ENCODE data around the gene POLE2.

Gene POLE2

GRCh38 chr14:49692811-49693734 is 5.1 kb upstream of the POLE2 start, which contains the start of gene KLHDC1:
TSS of gene KLHDC1 (plus strand) at chr14:49693120. CDS start at chr14:49693195, 75 bp downstream.
- no peak for TF ChIP-seq RAD21 (IDR thresholded peaks at IDR 0.05; ENCODE audit: low read depth)
- 0 out of 2 replicates have a peak, but pooled peaks have one; percentile 3 for TF ChIP-seq TEAD4 (IDR thresholded peaks at IDR 0.05)
- 0 out of 2 replicates have a peak, but pooled peaks have one; percentile 16 for TF ChIP-seq REST (IDR thresholded peaks at IDR 0.05; ENCODE audit: low read depth)
- TF ChIP-seq TAF1 (IDR thresholded peaks at IDR 0.05; ENCODE audit: low read depth), result peak; percentile 53; the same call in 1 of the 2 replicates
- TF ChIP-seq CREB1 (IDR thresholded peaks at IDR 0.05; ENCODE audit: low read depth), result no peak
- TF ChIP-seq MAX (IDR thresholded peaks at IDR 0.05), result peak; percentile 84
- TF ChIP-seq CEBPB (IDR thresholded peaks at IDR 0.05), result no peak
- 0 out of 2 replicates have a peak, but pooled peaks have one; percentile 24 for TF ChIP-seq EGR1 (IDR thresholded peaks at IDR 0.05)
- TF ChIP-seq TCF12 (IDR thresholded peaks at IDR 0.05; ENCODE audit: low read depth), result peak; percentile 52; the same call in 1 of the 2 replicates
- peak; percentile 86; the same call in 1 of the 2 replicates for TF ChIP-seq ZBTB7A (IDR thresholded peaks at IDR 0.05; ENCODE audit: low read depth)
- TF ChIP-seq YY1 (IDR thresholded peaks at IDR 0.05; ENCODE audit: low read depth), result peak; percentile 83

GRCh38 chr14:49692193-49692757 is 4.3 kb upstream of the POLE2 start:
- no peak for TF ChIP-seq CREB1 (IDR thresholded peaks at IDR 0.05; ENCODE audit: low read depth)
- no peak for TF ChIP-seq TAF1 (IDR thresholded peaks at IDR 0.05; ENCODE audit: low read depth)
- TF ChIP-seq YY1 (IDR thresholded peaks at IDR 0.05; ENCODE audit: low read depth), result no peak

GRCh38 chr14:49691031-49691430 is 3.0 kb upstream of the POLE2 start:
- no peak for TF ChIP-seq MAX (IDR thresholded peaks at IDR 0.05)
- no peak for TF ChIP-seq FOXM1 (IDR thresholded peaks at IDR 0.05; ENCODE audit: borderline replicate concordance, low read depth)
- TF ChIP-seq TEAD4 (IDR thresholded peaks at IDR 0.05), result no peak
- no peak for TF ChIP-seq YY1 (IDR thresholded peaks at IDR 0.05; ENCODE audit: low read depth)
- TF ChIP-seq EGR1 (IDR thresholded peaks at IDR 0.05), result no peak
- no peak for TF ChIP-seq CEBPB (IDR thresholded peaks at IDR 0.05)
- TF ChIP-seq ZBTB7A (IDR thresholded peaks at IDR 0.05; ENCODE audit: low read depth), result no peak
- TF ChIP-seq CREB1 (IDR thresholded peaks at IDR 0.05; ENCODE audit: low read depth), result no peak
- TF ChIP-seq TAF1 (IDR thresholded peaks at IDR 0.05; ENCODE audit: low read depth), result no peak
- TF ChIP-seq EP300 (IDR thresholded peaks at IDR 0.05; ENCODE audit: borderline replicate concordance), result no peak
- no peak for TF ChIP-seq RAD21 (IDR thresholded peaks at IDR 0.05; ENCODE audit: low read depth)
- TF ChIP-seq TCF12 (IDR thresholded peaks at IDR 0.05; ENCODE audit: low read depth), result no peak
- TF ChIP-seq NFIC (IDR thresholded peaks at IDR 0.05), result no peak
- TF ChIP-seq USF1 (IDR thresholded peaks at IDR 0.05), result no peak
- no peak for TF ChIP-seq REST (IDR thresholded peaks at IDR 0.05; ENCODE audit: low read depth)

- TF ChIP-seq ZBTB7A (IDR thresholded peaks at IDR 0.05; ENCODE audit: low read depth) (no peak), FOXM1 (IDR thresholded peaks at IDR 0.05; ENCODE audit: borderline replicate concordance, low read depth) (no peak), USF1 (IDR thresholded peaks at IDR 0.05) (no peak), TEAD4 (IDR thresholded peaks at IDR 0.05) (no peak), NFIC (IDR thresholded peaks at IDR 0.05) (no peak), MAX (IDR thresholded peaks at IDR 0.05) (no peak), EGR1 (IDR thresholded peaks at IDR 0.05) (no peak), RAD21 (IDR thresholded peaks at IDR 0.05; ENCODE audit: low read depth) (no peak), YY1 (IDR thresholded peaks at IDR 0.05; ENCODE audit: low read depth) (no peak), TCF12 (IDR thresholded peaks at IDR 0.05; ENCODE audit: low read depth) (no peak), EP300 (IDR thresholded peaks at IDR 0.05; ENCODE audit: borderline replicate concordance) (no peak), CEBPB (IDR thresholded peaks at IDR 0.05) (no peak), REST (IDR thresholded peaks at IDR 0.05; ENCODE audit: low read depth) (no peak), CREB1 (IDR thresholded peaks at IDR 0.05; ENCODE audit: low read depth) (no peak), TAF1 (IDR thresholded peaks at IDR 0.05; ENCODE audit: low read depth) (no peak)
These were observed 652 bp upstream of the POLE2 start for GRCh38 chr14:49688701-49689030.
